Measurements from ENCODE around the gene SORCS1.

The SORCS1 gene

GRCh38 chr10:106777841-106778240, 386.7 kb downstream of the SORCS1 start:
- Histone ChIP-seq H3F3A (ENCODE audit: insufficient read depth, low read length) (no peaks in the 10 kb centered on the region), H3K9me3 (ENCODE audit: low read length) (no peaks in the 10 kb centered on the region), H3K27ac (ENCODE audit: low read depth, low read length, poor library complexity, severe bottlenecking) (no peak overlapping the region), H3K9ac (ENCODE audit: low read length) (no peak overlapping the region), H3K27me3 (ENCODE audit: insufficient read depth, low read length) (no peaks in the 10 kb centered on the region), H3K4me3 (ENCODE audit: low read depth, low read length, poor library complexity, severe bottlenecking) (no peak overlapping the region), H3K9me2 (ENCODE audit: low read depth, low read length) (no peaks in the 10 kb centered on the region), H3K36me3 (ENCODE audit: insufficient read depth, low read length) (no peaks in the 10 kb centered on the region), H4K20me1 (ENCODE audit: insufficient read depth, low read length) (no peaks in the 10 kb centered on the region), H2AFZ (ENCODE audit: low read length) (no peak overlapping the region), H3K4me1 (ENCODE audit: insufficient read depth, low read length, severe bottlenecking) (no peaks in the 10 kb centered on the region), H3K4me2 (ENCODE audit: low read length) (no peak overlapping the region), H3K79me2 (ENCODE audit: insufficient read depth, low read length) (no peaks in the 10 kb centered on the region)
- TF ChIP-seq EZH2 (IDR thresholded peaks at IDR 0.05; ENCODE audit: borderline replicate concordance, low read length) = no peak
- TF ChIP-seq, protein P1, sequence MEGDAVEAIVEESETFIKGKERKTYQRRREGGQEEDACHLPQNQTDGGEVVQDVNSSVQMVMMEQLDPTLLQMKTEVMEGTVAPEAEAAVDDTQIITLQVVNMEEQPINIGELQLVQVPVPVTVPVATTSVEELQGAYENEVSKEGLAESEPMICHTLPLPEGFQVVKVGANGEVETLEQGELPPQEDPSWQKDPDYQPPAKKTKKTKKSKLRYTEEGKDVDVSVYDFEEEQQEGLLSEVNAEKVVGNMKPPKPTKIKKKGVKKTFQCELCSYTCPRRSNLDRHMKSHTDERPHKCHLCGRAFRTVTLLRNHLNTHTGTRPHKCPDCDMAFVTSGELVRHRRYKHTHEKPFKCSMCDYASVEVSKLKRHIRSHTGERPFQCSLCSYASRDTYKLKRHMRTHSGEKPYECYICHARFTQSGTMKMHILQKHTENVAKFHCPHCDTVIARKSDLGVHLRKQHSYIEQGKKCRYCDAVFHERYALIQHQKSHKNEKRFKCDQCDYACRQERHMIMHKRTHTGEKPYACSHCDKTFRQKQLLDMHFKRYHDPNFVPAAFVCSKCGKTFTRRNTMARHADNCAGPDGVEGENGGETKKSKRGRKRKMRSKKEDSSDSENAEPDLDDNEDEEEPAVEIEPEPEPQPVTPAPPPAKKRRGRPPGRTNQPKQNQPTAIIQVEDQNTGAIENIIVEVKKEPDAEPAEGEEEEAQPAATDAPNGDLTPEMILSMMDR (IDR thresholded peaks at IDR 0.05; ENCODE audit: low read length) = no peak

GRCh38 chr10:106775127-106775526, 389.4 kb downstream of the SORCS1 start:
- no peak overlapping the region for H3K4me2 ChIP-seq (ENCODE audit: low read length)
- H2AFZ ChIP-seq (ENCODE audit: low read length) = no peak overlapping the region
- no peaks in the 10 kb centered on the region for H3K36me3 ChIP-seq (ENCODE audit: insufficient read depth, low read length)
- no peaks in the 10 kb centered on the region for H3K4me1 ChIP-seq (ENCODE audit: insufficient read depth, low read length, severe bottlenecking)
- TF ChIP-seq, protein P1 (IDR thresholded peaks at IDR 0.05; ENCODE audit: low read length) = no peak
- H3K9me2 ChIP-seq (ENCODE audit: low read depth, low read length) = no peaks in the 10 kb centered on the region
- H3K9me3 ChIP-seq (ENCODE audit: low read length) = no peaks in the 10 kb centered on the region
- H3K4me3 ChIP-seq (ENCODE audit: low read depth, low read length, poor library complexity, severe bottlenecking) = no peak overlapping the region
- no peak overlapping the region for H3K27ac ChIP-seq (ENCODE audit: low read depth, low read length, poor library complexity, severe bottlenecking)
- H3K27me3 ChIP-seq (ENCODE audit: insufficient read depth, low read length) = no peaks in the 10 kb centered on the region
- no peaks in the 10 kb centered on the region for H4K20me1 ChIP-seq (ENCODE audit: insufficient read depth, low read length)
- H3K9ac ChIP-seq (ENCODE audit: low read length) = no peak overlapping the region
- H3F3A ChIP-seq (ENCODE audit: insufficient read depth, low read length) = no peaks in the 10 kb centered on the region
- no peaks in the 10 kb centered on the region for H3K79me2 ChIP-seq (ENCODE audit: insufficient read depth, low read length)

GRCh38 chr10:106772957-106773356, 391.5 kb downstream of the SORCS1 start:
- Histone ChIP-seq H3K9me3 (ENCODE audit: low read length) (no peaks in the 10 kb centered on the region), H4K20me1 (ENCODE audit: insufficient read depth, low read length) (no peaks in the 10 kb centered on the region), H3K27ac (ENCODE audit: low read depth, low read length, poor library complexity, severe bottlenecking) (no peak overlapping the region), H3K4me3 (ENCODE audit: low read depth, low read length, poor library complexity, severe bottlenecking) (no peak overlapping the region), H3K9me2 (ENCODE audit: low read depth, low read length) (no peaks in the 10 kb centered on the region), H3K27me3 (ENCODE audit: insufficient read depth, low read length) (no peaks in the 10 kb centered on the region), H3K9ac (ENCODE audit: low read length) (no peak overlapping the region), H3K79me2 (ENCODE audit: insufficient read depth, low read length) (no peaks in the 10 kb centered on the region), H3F3A (ENCODE audit: insufficient read depth, low read length) (no peaks in the 10 kb centered on the region), H3K4me1 (ENCODE audit: insufficient read depth, low read length, severe bottlenecking) (no peaks in the 10 kb centered on the region), H3K4me2 (ENCODE audit: low read length) (no peak overlapping the region), H3K36me3 (ENCODE audit: insufficient read depth, low read length) (no peaks in the 10 kb centered on the region), H2AFZ (ENCODE audit: low read length) (no peak overlapping the region)
- TF ChIP-seq, protein P1 (IDR thresholded peaks at IDR 0.05; ENCODE audit: low read length) = no peak
- TF ChIP-seq EZH2 (IDR thresholded peaks at IDR 0.05; ENCODE audit: borderline replicate concordance, low read length) = no peak
